Measurements from ENCODE around the gene CELF5.
A peak's percentile ranks its signal among the peaks of the same experiment; 100 is the strongest.

The CELF5 gene

GRCh38 chr19:3344608-3345598 lies 120.4 kb downstream of the CELF5 start:
- Histone ChIP-seq H3K9me3 (replicated peaks in 1 of 2; ENCODE audit: control insufficient read depth in 2 of 2, insufficient read depth in 1 of 2, low read depth in 1 of 2, low read length in 2 of 2) (no peaks in the 10 kb centered on the region), H3K4me2 (ENCODE audit: insufficient read depth, low read length, poor library complexity, severe bottlenecking) (no peak overlapping the region), H3K79me1 (ENCODE audit: low read depth, low read length) (peaks cover 3% of the 10 kb centered on the region), H3K9ac (ENCODE audit: low read depth, low read length, poor library complexity) (no peak overlapping the region), H2AFZ (ENCODE audit: low read length) (no peak overlapping the region), H2AK5ac (ENCODE audit: low read depth, low read length) (peak overlapping the region; percentile 46), H3K4me3 (ENCODE audit: low read length in 2 of 2) (no peak overlapping the region), H2BK5ac (ENCODE audit: low read length) (no peak overlapping the region), H4K91ac (ENCODE audit: low read depth, low read length, poor library complexity) (no peak overlapping the region), H3K4ac (ENCODE audit: low read length) (no peak overlapping the region), H2BK120ac (ENCODE audit: low read depth, low read length) (no peak overlapping the region), H3K27me3 (ENCODE audit: control insufficient read depth in 3 of 3, insufficient read depth in 3 of 3, low read depth in 1 of 3, low read length in 3 of 3) (peaks cover 0 to 20% (median 5%) of the 10 kb centered on the region in 3 experiments), H3K36me3 (replicated peaks in 1 of 2; ENCODE audit: control insufficient read depth in 2 of 2, insufficient read depth in 2 of 2, low read length in 2 of 2) (no peaks in the 10 kb centered on the region), H3K14ac (ENCODE audit: low read length) (peak overlapping the region; percentile 56), H3K18ac (ENCODE audit: low read length) (peak overlapping the region; percentile 28), H4K8ac (ENCODE audit: low read depth, low read length) (peak overlapping the region; percentile 92), H3K23ac (ENCODE audit: low read depth, low read length, poor library complexity) (peak overlapping the region; percentile 55), H2BK12ac (ENCODE audit: low read length) (no peak overlapping the region), H3K4me1 (ENCODE audit: control insufficient read depth in 2 of 2, insufficient read depth in 1 of 2, low read depth in 1 of 2, low read length in 2 of 2) (no peaks in the 10 kb centered on the region), H2BK15ac (ENCODE audit: low read length) (no peak overlapping the region), H3K27ac (replicated peaks; ENCODE audit: low read length) (no peak overlapping the region)
- DNase-seq (ENCODE audit: low spot score) = no peak
- no CpG with 5 or more reads among the region's 25 CpGs for WGBS, 2 donors (ENCODE audit: extremely low coverage in 2 of 2, insufficient read length in 2 of 2, insufficient replicate concordance in 1 of 2)

- peaks cover 0 to 24% (median 7%) of the 10 kb centered on the region in 3 experiments for H3K27me3 ChIP-seq (ENCODE audit: control insufficient read depth in 3 of 3, insufficient read depth in 3 of 3, low read depth in 1 of 3, low read length in 3 of 3)
- H2BK120ac ChIP-seq (ENCODE audit: low read depth, low read length) = no peak overlapping the region
- H3K23ac ChIP-seq (ENCODE audit: low read depth, low read length, poor library complexity) = no peak overlapping the region
- H3K4ac ChIP-seq (ENCODE audit: low read length) = no peak overlapping the region
- H4K8ac ChIP-seq (ENCODE audit: low read depth, low read length) = no peak overlapping the region
- H2BK12ac ChIP-seq (ENCODE audit: low read length) = no peak overlapping the region
- H3K18ac ChIP-seq (ENCODE audit: low read length) = no peak overlapping the region
- no peaks in the 10 kb centered on the region for H3K36me3 ChIP-seq (replicated peaks in 1 of 2; ENCODE audit: control insufficient read depth in 2 of 2, insufficient read depth in 2 of 2, low read length in 2 of 2)
- no peak for DNase-seq (ENCODE audit: low spot score)
- H3K9ac ChIP-seq (ENCODE audit: low read depth, low read length, poor library complexity) = no peak overlapping the region
- no peak overlapping the region for H3K14ac ChIP-seq (ENCODE audit: low read length)
- no peak overlapping the region for H2BK15ac ChIP-seq (ENCODE audit: low read length)
- H4K91ac ChIP-seq (ENCODE audit: low read depth, low read length, poor library complexity) = no peak overlapping the region
- no peak overlapping the region for H2BK5ac ChIP-seq (ENCODE audit: low read length)
- H3K27ac ChIP-seq (replicated peaks; ENCODE audit: low read length) = no peak overlapping the region
- no peak overlapping the region for H3K4me3 ChIP-seq (ENCODE audit: low read length in 2 of 2)
- H3K4me2 ChIP-seq (ENCODE audit: insufficient read depth, low read length, poor library complexity, severe bottlenecking) = no peak overlapping the region
- H3K4me1 ChIP-seq (ENCODE audit: control insufficient read depth in 2 of 2, insufficient read depth in 1 of 2, low read depth in 1 of 2, low read length in 2 of 2) = no peaks in the 10 kb centered on the region
- no peaks in the 10 kb centered on the region for H3K9me3 ChIP-seq (replicated peaks in 1 of 2; ENCODE audit: control insufficient read depth in 2 of 2, insufficient read depth in 1 of 2, low read depth in 1 of 2, low read length in 2 of 2)
- no peak overlapping the region for H2AFZ ChIP-seq (ENCODE audit: low read length)
- WGBS, 2 donors (ENCODE audit: extremely low coverage in 2 of 2, insufficient read length in 2 of 2, insufficient replicate concordance in 1 of 2) = no CpG with 5 or more reads among the region's 15 CpGs
- H2AK5ac ChIP-seq (ENCODE audit: low read depth, low read length) = no peak overlapping the region
- peaks cover 3% of the 10 kb centered on the region for H3K79me1 ChIP-seq (ENCODE audit: low read depth, low read length)
Measured at GRCh38 chr19:3345850-3346460, 121.5 kb downstream of the CELF5 start.
